ENCODE data around the gene CERS1. TPM values are rescaled to one million over a fixed set of nuclear protein-coding genes. Genes with fewer than 3 reads are reported as not detected.
A peak's percentile ranks its signal among the peaks of the same experiment; 100 is the strongest.

The CERS1 gene, protein sequence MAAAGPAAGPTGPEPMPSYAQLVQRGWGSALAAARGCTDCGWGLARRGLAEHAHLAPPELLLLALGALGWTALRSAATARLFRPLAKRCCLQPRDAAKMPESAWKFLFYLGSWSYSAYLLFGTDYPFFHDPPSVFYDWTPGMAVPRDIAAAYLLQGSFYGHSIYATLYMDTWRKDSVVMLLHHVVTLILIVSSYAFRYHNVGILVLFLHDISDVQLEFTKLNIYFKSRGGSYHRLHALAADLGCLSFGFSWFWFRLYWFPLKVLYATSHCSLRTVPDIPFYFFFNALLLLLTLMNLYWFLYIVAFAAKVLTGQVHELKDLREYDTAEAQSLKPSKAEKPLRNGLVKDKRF
- total RNA-seq, result 0.27 TPM

DNA sequence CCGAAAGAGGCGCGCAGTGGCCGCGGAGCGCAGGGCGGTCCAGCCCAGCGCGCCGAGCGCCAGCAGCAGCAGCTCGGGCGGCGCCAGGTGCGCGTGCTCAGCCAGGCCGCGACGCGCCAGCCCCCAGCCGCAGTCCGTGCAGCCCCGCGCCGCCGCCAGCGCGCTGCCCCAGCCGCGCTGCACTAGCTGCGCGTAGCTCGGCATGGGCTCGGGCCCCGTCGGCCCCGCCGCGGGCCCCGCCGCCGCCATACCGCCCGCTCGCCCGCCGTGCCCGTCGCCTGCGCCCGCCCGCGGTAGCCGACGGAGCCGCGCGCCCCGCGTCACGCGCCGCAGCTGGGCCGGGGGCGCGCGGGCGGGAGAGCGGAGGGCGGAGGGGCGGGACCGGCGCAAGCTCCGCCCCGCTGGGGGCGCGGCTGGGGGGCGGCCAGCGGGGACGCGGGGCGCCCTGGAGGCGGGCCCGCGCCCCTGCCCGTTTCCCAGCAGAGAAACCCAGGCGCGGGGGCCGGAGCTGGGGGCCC, at the start of gene CERS1:
Gene CERS1, minus strand, starts transcription at position 335 of the 518 bp plus-strand sequence. Its CDS starts 86 bp downstream, at position 249.
- peak in 1 of 3 donors; percentile 28 for DNase-seq (ENCODE audit: low read depth in 2 of 3, low spot score in 2 of 3)

DNA sequence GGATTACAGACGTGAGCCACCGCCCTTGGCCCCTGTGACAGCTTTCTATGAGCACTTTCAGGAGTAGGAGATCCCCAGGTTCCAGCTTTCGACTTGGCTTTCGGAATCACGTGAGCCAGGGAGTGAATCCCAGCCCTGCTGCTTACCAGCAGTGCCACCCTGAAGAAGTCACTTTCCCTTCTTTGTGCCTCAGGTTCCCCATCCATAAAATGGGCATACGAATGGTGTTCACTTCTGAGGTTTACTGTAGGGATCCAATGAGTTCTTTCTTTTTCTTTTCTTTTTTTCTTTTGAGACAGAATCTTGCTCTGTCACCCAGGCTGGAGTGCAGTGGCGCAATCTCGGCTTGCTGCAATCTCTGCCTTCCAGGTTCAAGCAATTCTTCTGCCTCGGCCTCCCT, 49.3 kb upstream of the CERS1 start:
- no peak for DNase-seq (ENCODE audit: low read depth in 2 of 3, low spot score in 2 of 3)

DNA sequence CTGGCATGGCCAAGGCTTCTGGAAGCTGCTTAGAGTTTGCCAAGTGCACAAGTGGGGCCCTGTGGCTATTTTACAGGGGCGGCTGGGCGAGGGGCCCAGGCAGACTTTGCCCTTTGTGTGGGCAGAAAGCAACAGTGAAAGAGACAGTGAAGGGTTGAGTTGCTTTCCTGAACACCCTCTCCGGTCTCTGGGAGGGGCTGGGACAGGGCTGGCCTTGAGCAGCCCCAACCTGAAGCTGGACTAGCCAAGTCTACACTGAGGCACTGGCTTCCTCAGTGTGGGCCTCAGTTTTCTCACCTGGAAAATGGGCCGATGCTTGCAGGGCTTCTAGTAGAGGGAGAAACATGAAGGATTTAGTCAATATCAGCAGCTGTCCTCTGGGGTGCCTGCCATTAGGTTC, 47.5 kb upstream of the CERS1 start:
- DNase-seq (ENCODE audit: low read depth in 2 of 3, low spot score in 2 of 3), result no peak

DNA sequence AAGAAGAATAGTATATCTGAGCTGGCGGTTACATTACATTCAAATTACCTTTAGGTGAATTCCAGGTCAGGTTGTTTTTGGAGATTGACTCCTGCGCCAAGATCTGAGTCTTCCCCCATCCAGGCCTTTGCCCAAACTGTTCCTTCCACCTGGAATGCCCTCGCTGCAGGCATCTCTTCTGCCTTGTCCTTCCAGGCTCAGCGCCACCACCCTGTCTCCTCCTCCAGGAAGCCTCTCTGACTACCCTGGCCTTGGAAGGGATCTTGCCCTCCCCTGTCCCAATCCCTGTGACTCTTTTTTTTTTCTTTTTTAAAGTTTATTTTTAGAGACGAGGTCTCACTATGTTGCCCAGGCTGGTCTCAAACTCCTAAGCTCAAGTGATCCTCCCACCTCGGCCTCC, 46.7 kb upstream of the CERS1 start:
- no peak for DNase-seq (ENCODE audit: low read depth in 2 of 3, low spot score in 2 of 3)

DNA sequence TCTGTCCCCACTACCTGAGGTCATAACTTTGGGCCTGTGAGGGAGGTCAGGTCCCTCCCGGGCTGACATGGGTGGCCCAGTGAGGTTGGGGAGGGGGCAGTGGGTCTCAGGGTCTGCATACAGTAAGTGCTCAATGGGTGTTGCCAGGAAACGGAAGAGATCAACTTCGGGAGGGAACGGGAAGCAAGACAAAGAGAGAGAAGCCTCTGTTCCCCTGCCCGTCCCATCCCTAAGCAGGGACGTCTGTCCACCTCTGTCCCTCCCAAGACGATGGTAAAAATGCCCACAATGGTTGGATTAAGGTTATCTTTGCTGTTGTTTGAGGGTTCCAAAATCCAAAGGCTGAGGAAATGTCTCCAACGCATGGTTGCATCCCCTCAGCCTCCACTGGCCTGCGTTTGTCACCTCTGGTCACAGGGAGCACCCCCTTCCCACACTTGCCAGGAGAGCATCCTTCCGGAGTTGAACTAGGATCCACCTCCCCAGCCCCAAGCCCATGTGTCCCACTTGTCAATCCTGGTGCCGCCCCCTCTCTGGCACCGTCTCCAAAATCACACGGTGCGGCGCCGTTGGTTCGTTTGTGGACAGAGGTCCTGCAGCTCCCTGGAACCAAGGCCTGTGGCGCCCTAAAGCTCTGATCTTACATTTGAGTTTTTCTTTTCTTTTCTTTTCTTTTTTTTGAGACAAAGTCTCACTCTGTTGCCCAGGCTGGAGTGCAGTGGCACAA, 45.8 kb upstream of the CERS1 start:
- DNase-seq (ENCODE audit: low read depth in 2 of 3, low spot score in 2 of 3), result no peak

DNA sequence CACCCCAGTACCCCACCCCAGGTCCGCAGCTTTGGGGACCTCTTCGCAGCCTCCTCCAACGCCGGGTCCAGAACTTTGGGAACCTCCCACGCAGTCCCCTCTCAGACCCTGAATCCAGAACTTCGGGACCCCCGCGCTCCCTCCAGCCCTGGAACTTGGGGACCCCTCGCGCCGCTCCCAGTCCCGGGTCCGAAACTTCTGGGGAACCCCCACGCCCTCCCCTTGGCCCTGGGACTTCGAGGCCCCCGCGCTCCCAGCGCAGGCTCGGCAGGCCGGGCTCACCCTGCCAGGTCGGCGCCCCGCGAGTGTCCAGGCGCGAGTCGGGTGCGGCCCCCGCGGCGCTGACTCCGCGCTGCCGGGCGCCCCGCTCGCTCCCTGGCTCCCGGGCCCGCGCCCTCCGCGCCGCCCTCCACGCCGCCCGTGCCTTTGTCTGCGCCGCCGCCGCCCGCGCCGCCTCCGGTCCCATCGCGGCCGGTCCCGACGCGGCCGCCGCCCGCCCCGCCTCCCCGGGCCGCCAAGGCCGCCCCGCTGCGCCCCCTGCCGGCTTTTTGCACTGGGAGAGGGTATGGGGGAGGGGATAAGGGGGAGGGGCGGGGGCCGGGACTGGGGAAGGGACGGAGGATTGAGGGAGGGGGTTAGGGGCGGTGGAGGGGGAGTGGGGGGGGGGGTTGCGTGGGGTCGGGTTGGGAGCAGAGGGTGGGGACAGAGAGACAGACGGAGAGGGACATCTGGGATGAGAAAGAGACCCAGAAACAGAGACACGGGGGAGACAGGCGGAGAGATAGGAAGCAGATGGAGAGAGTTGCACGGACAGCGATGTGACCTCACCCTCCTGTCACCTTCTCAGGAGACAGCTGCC, 45.0 kb upstream of the CERS1 start, which contains the start of gene HOMER3:
Gene HOMER3, minus strand, starts transcription at position 449 of the 859 bp plus-strand sequence. CDS start 2,235 bp downstream, outside the sequence.
- DNase-seq (ENCODE audit: low read depth in 2 of 3, low spot score in 2 of 3), result peak; percentile 50 to 78 (median 69)

DNA sequence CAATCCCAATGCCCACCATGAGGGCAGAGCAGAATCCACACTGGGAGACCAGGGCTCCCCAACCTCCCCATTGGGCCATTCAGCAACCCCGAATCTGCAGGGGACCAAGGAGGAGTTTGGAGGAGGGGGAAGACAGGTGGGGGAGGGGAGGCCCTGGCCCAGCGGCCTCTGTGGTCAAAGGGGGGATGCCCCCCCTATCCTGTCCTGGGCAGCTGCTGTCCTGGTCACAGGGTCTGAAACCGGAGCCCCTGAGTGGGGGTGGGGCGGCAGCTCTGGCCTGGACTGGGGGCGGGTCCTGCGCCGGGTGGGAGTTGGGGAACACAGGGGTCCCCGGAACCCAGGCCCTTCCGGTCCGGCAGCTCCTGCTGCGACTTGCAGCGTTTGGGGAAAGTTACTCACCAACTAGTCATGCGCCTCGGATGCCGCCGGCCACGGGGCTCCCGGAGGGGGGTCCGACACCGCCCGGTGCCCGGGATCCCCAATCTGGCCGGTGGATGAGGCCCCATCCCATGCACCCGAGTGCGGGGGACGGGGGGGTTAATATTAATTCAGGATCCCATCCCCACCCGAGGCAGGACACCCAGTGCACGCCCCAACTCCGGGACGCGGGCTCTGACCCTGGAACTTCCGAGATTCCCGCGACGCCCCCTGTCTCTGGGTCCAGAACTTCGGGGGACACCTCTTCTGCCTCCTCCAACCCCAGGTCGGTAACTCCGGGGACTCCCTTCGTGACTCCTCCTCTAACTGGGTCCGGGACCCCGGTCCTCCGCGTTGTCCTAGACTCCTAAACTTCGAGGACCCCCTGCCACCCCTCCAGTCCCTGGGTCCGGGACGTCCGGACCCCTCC, 44.2 kb upstream of the CERS1 start:
- DNase-seq (ENCODE audit: low read depth in 2 of 3, low spot score in 2 of 3), result no peak

DNA sequence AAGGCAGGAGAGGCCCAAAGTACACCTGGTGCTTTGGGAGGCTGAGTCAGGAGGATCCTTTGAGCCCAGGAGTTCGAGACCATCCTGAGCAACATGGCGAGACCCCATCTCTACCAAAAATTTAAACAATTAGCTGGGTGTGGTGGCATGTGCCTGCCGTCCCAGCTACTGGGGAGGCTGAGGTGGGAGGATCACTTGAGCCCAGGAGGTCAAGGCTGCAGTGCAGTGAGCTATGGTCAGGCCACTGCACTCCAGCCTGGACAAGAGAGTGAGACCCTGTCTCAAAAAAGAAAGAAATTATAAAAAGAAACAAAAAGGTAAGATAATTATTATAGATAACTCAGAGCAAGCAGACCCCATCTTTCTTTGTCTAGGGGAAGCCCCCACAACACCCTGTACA, 43.2 kb upstream of the CERS1 start:
- DNase-seq (ENCODE audit: low read depth in 2 of 3, low spot score in 2 of 3), result no peak

DNA sequence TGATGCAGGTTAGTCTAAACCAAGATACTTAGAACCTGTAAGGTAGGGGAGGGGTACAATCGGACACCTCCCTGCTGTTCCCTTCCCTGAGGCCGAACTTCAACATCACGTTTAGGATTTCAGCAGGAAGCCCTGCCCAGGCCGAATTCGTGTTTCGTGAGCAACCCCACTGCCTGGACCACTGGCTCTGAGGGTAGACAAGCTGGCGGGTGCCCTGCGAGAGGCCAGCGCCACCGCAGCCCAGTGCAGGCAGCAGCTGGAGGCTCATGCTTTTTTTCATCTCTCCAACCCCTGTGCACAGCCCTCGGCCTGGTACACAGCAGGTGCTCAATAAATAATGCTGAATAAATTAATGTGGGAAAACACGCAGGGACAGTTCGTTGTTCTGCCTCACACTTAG, 37.3 kb upstream of the CERS1 start:
- no peak for DNase-seq (ENCODE audit: low read depth in 2 of 3, low spot score in 2 of 3)

DNA sequence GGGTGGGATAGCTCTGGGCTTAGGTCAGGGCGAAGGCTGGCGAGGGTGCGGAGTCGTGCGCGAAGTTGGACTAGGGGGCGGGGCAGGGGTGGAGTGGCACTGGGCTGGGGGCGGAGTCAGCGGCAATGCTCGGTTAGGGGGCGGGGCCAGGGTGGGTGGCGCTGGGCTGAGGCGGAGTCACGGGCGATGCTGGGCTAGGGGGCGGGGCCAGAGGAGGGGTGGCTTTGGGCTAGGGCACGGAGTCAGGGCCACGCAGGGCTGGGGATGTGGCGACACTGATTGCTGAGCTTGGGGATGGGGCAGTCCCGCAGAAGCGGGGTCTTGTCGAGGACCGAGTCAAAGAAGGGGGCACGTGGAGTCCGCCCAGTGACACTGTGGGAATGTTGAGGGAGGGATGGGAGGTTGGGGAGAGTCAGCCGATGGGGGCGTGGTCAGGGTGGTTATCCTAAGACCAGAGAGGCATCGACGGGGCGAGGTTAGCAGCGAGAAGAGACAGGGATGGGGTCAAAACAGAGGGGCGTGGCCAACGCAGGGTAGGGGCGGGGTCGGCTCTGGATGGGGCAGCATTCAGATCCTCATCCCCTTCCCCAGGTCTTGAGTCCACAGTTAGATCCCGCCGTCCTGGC, 36.4 kb upstream of the CERS1 start:
- DNase-seq (ENCODE audit: low read depth in 2 of 3, low spot score in 2 of 3), result peak; percentile 69 to 88 (median 86)

DNA sequence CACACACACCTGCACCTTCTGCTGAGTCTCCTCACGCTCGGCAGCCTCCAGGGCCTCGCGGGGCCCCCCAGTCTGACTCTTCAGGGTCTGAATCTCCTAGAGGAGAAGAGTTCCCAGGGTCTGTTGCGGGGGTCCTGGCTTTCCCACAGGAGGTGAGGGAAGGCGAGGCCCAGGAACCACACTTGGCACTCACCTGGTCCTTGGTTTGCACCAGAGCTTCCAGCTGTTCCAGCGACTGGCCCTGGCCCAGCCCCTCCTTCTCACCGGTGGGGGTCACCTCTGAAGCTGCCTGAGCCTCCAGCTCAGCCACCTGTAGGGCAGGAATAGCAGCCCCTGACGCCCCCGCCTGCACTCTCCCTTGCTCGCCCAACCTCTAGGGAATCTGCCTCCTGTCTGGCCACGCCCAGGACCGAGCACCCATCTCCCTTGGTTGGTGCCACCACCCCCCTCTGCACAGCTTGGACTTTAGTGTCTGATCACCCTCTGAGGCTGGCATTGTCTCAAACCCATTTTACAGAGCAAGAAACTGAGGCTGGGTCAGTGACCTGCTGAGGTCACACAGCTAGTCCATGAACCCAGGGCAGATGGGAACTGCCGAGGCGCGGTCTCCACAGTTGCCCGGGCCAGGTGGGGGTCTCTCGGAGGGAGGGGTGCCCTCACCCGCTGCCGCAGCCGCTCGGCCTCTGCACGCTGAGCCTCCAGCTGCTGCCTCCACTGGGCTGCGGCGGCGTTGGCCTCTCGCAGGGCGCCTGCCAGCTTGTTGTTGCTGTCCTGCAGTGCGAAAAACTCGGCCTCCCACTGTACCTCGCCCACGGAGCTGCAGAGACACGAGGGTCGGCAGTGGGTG, 35.6 kb upstream of the CERS1 start:
- DNase-seq (ENCODE audit: low read depth in 2 of 3, low spot score in 2 of 3), result no peak

DNA sequence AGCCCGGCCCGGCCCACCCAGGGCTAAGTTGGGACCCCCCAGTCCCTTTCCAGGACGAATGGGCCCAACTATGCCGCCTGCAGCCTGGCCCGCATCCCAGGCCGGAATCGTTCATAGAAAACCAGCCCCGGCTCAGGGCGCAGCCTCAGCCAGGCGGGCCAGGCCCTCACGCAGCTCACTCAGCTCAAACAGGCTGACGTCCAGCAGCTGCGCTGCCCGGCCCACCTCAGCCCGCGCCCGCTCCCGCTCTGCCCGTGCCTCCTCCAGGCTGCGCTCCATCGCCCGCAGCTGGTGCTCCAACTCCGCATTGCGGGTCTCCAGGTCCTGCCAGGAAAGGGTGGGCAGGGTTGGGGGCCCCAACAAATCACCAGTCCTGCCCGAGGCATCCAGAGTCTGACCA, 33.4 kb upstream of the CERS1 start:
- no peak for DNase-seq (ENCODE audit: low read depth in 2 of 3, low spot score in 2 of 3)

DNA sequence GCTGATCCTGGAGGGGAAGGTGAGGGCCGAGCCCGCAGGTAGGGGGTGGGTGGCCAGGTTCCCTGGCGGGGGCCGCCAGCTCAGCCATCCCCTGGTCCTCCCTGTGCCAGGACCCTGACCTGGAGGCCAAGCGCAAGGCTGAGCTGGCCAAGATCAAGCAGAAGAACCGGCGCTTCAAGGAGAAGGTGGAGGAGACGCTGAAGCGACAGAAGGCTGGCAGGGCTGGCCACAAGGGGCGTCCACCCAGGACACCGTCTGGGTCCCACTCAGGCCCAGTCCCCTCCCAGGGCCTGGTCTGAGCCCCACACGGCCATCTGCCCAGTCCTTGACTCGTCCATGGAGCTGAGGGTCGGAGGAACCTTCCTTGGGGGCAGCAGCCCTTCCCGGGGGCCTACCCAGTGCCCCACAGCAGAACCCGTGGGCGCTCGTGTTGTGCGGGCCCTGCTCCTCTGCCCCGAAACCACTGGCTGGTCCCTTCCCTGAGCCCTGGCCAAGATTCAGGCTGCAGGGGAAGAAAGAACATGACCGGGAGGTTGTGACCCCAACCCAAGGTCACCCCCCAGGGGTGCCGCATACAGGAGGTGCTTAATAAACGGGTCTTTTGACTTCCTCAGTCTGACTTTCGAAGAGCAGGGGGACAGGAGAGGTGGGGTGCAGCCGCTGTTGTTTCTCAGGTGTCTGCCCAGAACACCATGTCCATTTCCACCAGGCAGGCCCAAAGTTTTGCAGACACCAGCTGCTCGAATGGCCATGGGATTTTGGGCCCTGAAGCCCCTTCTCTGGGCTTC, 32.3 kb upstream of the CERS1 start:
- DNase-seq (ENCODE audit: low read depth in 2 of 3, low spot score in 2 of 3), result no peak

DNA sequence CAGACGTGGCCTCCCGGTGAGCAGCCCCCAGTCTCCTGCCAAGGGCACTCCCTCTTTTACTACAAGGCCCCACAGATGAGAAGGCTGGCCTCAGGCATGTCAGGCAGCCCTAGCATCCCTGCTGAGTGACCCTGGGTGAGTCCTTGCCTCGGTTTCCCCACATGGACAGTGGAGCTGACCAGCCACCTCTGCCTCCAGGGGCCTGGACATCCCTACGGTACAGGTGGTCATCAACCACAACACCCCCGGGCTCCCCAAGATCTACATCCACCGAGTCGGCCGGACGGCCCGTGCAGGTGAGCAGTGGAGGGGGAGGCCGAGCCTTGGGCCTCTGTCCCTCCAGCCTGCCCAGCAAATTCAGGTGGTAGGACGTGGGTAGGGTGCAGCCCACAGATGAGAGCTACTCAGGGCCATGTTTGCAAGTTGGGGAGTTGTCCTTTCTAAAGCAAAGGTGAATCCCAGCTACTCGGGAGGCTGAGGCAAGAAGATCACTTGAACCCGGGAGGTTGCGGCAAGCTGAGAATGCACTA, 28.8 kb upstream of the CERS1 start:
- no peak for DNase-seq (ENCODE audit: low read depth in 2 of 3, low spot score in 2 of 3)

DNA sequence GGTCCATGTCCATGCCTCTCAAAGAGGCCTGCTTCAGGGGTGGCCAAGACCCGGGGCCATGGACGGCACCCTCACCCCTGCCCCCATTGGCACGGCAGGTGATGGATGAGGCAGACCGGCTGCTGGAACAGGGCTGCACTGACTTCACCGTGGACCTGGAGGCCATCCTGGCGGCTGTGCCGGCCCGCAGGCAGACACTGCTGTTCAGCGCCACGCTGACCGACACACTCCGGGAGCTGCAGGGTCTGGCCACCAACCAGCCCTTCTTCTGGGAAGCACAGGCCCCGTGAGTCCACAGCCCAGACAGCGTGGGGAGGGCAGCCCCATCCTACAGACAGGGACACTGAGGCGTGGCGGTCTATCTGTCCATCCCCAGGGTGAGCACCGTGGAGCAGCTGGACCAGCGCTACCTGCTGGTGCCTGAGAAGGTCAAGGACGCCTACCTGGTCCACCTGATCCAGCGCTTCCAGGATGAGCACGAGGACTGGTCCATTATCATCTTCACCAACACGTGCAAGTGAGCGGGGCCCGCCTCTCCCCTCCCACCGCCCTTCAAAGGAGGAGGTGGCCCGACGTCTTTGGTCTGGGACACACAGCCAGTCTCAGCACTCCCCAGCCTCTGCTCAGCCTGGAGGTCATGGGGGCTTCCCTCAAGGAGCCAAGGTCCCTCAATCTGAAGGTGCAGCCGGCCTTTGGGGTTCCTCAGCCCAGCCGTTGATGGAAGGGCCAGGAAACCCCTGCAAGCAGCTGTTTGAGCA, 26.4 kb upstream of the CERS1 start:
- no peak for DNase-seq (ENCODE audit: low read depth in 2 of 3, low spot score in 2 of 3)

DNA sequence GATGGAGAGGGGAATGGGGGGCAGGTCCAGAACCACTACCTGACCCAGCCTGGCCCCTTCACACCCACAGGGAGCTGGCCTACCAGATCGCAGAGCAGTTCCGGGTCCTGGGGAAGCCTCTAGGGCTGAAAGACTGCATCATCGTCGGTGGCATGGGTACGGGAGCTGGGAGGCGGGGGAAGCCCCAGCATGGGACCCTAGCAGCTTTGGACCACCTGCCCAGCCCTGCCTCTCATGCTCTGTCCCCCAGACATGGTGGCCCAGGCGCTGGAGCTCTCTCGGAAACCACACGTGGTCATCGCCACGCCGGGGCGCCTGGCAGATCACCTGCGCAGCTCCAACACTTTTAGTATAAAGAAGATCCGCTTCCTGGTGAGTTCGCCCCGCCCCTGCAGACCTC, 25.6 kb upstream of the CERS1 start:
- DNase-seq (ENCODE audit: low read depth in 2 of 3, low spot score in 2 of 3), result no peak

DNA sequence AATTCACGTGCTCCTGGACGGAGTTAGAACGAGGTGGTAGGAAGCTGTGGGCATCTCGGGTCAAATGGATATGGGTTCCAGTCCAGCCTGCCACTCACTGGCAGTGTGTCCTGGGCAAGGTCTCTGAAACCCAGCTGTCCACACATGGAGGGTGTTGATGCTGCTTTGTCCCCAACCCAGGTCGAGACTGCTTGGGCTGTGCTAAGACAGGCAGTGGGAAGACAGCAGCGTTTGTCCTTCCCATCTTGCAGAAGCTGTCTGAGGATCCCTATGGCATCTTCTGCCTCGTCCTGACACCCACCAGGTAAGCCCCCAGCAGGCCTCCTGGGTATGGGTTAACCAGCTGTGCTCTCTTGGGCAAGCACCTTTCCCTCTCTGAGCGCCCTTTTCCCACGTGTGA, 24.4 kb upstream of the CERS1 start:
- DNase-seq (ENCODE audit: low read depth in 2 of 3, low spot score in 2 of 3), result no peak
